Measurements from ENCODE around the gene NDFIP1. TPM values are rescaled to one million over a fixed set of nuclear protein-coding genes. Genes with fewer than 3 reads are reported as not detected.

The NDFIP1 gene
- total and polyA plus RNA-seq, 10 donors, result 14.2 to 111 (median 72.6) TPM

DNA sequence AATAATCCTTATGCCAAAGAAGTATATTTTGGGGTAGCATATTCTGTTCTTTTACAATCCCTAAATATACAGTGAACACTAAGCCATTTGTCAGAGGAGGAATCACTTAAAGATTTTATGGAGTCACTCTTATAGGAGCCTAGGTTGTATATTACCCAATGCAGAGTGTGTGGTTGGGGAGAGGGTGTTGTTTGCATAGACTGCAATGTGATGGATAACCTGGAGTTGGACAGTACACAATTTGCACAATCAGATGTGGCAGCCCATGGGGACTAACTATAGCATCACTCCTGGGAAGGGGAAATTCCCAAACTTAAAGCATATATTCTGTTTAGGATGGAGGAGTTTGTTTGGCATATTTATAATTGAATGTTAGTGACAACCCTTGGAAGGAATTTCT lies 9.6 kb upstream of the NDFIP1 start:
- DNase-seq, result no peak
- Histone ChIP-seq H3K4me1 (peaks cover 0 to 17% (median 9%) of the 10 kb centered on the region in 6 donors), H3K9me3 (no peaks in the 10 kb centered on the region), H3K27me3 (replicated peaks in 1 of 7) (no peaks in the 10 kb centered on the region), H3K36me3 (no peaks in the 10 kb centered on the region), H3K27ac (peak overlapping the region in 3 of 8 donors; percentile 6 to 65 (median 30)), H3K4me3 (no peak overlapping the region)
- TF ChIP-seq POLR2AphosphoS5 (IDR thresholded peaks at IDR 0.05) (no peak), CTCF (IDR thresholded peaks at IDR 0.05 in 8 of 11, conservative IDR thresholded peaks at IDR 0.05 in 3 of 11) (no peak), POLR2A (IDR thresholded peaks at IDR 0.05) (no peak)
- intact Hi-C loops (cut with DNase I; ENCODE audit: low total_unique reads), result no loop called here

GRCh38 chr5:142100307-142100706 lies 8.3 kb upstream of the NDFIP1 start:
- intact Hi-C loops (cut with DNase I; ENCODE audit: low total_unique reads), result no loop called here
- Histone ChIP-seq H3K9me3 (no peaks in the 10 kb centered on the region), H3K4me3 (no peak overlapping the region), H3K27me3 (replicated peaks in 1 of 7) (no peaks in the 10 kb centered on the region), H3K36me3 (no peaks in the 10 kb centered on the region), H3K27ac (peak overlapping the region in 6 of 8 donors; percentile 27 to 65 (median 48)), H3K4me1 (peaks cover 0 to 7% (median 4%) of the 10 kb centered on the region in 6 donors)
- TF ChIP-seq POLR2A (IDR thresholded peaks at IDR 0.05) (no peak), POLR2AphosphoS5 (IDR thresholded peaks at IDR 0.05) (peak in 2 of 3 donors; percentile 9 to 41)
- no peak for DNase-seq
- 69 to 94% (median 84%) methylated on average over 7 of the region's 7 CpGs for WGBS, 5 donors

DNA sequence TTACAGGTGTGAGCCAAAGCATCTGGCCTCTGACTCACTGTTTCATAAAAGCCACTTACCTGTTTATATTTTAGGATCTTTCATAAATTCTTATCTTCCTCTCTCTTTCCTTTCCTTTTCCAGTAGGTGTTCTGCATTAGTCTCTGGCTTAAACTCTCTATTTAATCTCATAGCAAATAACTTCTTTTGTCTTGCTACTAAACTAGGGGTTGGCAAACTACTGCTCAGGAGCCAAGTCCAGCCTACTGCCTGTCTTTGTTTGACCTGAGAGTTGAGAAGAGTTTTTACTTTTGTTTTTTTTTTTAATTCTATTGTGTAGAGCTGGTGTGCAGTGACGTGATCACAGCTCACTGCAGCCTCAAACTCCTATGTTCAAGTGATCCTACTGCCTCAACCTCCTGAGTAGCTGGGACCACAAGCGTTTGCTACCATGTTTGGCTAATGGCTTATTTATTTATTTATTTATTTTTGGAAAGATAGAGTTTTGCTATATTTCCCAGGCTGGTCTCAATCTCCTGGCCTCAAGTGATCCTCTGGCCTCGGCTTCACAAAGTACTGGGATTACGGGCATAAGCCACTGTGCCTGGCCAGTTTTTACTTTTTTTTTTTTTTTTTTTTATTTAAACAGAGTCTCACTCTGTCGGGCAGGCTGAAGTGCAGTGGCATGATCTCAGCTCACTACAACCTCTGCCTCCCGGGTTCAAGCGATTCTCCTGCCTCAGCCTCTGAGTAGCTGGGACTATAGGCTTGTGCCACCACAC lies 5.4 kb upstream of the NDFIP1 start:
- H3K9me3 ChIP-seq, result no peaks in the 10 kb centered on the region
- intact Hi-C loops (cut with DNase I; ENCODE audit: low total_unique reads), result no loop called here
- no peak overlapping the region for H3K27ac ChIP-seq
- H3K4me3 ChIP-seq, result no peak overlapping the region
- TF ChIP-seq CTCF (IDR thresholded peaks at IDR 0.05 in 8 of 11, conservative IDR thresholded peaks at IDR 0.05 in 3 of 11) (no peak), POLR2AphosphoS5 (IDR thresholded peaks at IDR 0.05) (no peak), POLR2A (IDR thresholded peaks at IDR 0.05) (no peak)
- H3K27me3 ChIP-seq (replicated peaks in 1 of 7), result no peaks in the 10 kb centered on the region
- no peak for DNase-seq
- no peaks in the 10 kb centered on the region for H3K36me3 ChIP-seq
- WGBS, 5 donors, result 91 to 96% (median 92%) methylated on average over 7 of the region's 7 CpGs
- H3K4me1 ChIP-seq, result peaks cover 2 to 9% (median 4%) of the 10 kb centered on the region in 6 donors

GRCh38 chr5:142104491-142104890 lies 4.1 kb upstream of the NDFIP1 start:
- peaks cover 4 to 17% (median 8%) of the 10 kb centered on the region in 6 donors for H3K4me1 ChIP-seq
- intact Hi-C loops (cut with DNase I; ENCODE audit: low total_unique reads), result no loop called here
- no peaks in the 10 kb centered on the region for H3K9me3 ChIP-seq
- H3K27me3 ChIP-seq (replicated peaks in 1 of 7), result no peaks in the 10 kb centered on the region
- no peak for DNase-seq
- TF ChIP-seq POLR2A (IDR thresholded peaks at IDR 0.05) (no peak), POLR2AphosphoS5 (IDR thresholded peaks at IDR 0.05) (no peak), CTCF (IDR thresholded peaks at IDR 0.05 in 8 of 11, conservative IDR thresholded peaks at IDR 0.05 in 3 of 11) (no peak)
- H3K4me3 ChIP-seq, result no peak overlapping the region
- WGBS, 5 donors, result 23 to 36% (median 29%) methylated on average over 4 of the region's 4 CpGs
- no peaks in the 10 kb centered on the region for H3K36me3 ChIP-seq
- H3K27ac ChIP-seq, result peak overlapping the region in 3 of 8 donors; percentile 21 to 42 (median 41)

Measured in spleen (tissue), 11 donors.